ENCODE measurements around the gene PDZRN4.

Gene PDZRN4

GRCh38 chr12:41459111-41459905 lies 271.2 kb downstream of the PDZRN4 start:
- no peak for DNase-seq (ENCODE audit: low read depth)

DNA sequence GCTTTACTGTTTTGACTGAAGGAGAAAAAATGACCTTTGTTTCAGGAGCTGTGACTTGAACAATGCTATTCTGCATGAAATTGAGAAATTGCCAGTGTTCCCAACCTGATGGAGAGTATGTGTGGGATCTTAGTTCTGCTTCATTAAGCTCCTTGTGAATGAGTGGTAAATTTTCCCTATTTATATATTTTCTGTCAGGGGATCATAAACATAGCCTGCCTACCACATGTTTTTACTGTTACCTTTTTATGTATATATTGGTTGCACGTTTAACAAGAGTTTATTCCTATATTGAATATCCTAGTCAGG lies 271.7 kb downstream of the PDZRN4 start:
- DNase-seq (ENCODE audit: low read depth) = no peak

- no peak for DNase-seq (ENCODE audit: low read depth)
Measured at GRCh38 chr12:41460906-41461305, 272.8 kb downstream of the PDZRN4 start.

GRCh38 chr12:41462312-41462711 lies 274.2 kb downstream of the PDZRN4 start:
- no peak for DNase-seq (ENCODE audit: low read depth)

- DNase-seq (ENCODE audit: low read depth) = no peak
Measured at GRCh38 chr12:41465526-41465925, 277.4 kb downstream of the PDZRN4 start.

DNA sequence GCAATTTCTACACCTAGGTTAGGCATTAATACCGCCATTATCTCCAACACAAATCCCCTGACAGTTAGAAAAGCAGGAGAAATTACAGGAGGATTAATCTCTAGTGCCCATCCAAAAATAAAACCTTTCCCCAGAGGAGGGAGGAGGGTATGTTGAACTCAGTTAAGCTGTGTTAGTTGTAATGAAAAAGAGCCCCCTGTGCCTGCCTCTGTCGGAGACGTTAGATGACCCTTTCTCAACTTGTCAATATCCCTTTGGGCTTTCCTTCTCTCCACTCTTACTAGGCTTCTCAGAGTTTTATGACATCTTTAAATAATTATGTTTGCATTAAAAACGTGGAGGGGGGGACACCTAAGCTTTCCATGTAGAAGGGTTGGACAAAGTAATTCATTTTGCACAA lies 278.2 kb downstream of the PDZRN4 start:
- DNase-seq (ENCODE audit: low read depth) = no peak

DNA sequence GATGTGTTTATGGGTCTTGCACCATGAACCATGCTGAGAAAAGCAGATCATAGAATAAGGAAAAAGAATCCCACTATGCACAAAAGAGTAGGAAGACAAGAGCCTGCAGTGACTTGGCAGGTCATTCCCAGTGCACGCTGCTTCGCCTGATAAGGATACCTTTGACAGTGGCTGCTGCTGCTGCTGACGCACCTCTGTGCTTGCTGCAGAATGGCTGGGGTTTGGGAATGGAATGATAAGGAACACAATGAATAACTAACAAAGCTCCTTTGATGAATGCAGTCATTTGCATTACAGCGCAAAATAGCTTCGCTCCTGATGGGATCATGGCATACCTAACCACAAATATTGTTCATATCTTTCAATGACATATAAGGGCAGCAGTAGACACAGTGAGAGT lies 278.7 kb downstream of the PDZRN4 start:
- no peak for DNase-seq (ENCODE audit: low read depth)

DNA sequence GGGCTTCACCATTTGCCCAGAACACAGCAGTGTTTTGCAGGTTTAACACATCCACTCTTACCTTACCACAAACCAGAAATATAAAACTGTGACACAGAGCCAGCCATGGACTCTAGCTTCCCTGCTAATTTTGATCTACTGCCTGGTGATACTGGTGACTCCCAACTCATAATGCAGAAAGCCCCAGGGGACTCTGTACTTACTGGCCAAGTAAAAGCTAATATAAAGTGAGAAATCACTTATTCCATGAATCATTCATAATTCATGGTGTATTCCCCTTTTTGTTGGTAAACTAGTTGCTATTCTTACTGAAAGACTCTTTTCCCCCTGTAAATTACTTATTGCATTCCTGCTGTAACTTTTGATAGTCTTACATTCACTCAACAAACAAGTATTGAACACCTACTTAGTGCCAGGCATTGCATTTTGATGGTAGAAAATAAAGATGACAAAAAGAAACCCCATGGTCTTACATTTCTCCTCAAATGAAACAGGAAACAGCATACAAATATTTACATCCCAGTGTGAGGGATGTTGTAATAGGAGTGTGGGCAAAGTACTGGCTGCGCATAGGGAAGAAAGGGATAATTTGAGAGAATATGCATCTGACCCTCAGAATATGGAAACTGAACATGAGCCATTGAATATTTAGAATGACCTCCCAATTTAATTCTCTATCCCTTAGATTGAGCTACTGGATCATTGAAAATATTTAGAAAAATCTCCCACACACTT lies 279.6 kb downstream of the PDZRN4 start:
- no peak for DNase-seq (ENCODE audit: low read depth)

- no peak for DNase-seq (ENCODE audit: low read depth)
Measured at GRCh38 chr12:41468341-41468740, 280.2 kb downstream of the PDZRN4 start.

DNA sequence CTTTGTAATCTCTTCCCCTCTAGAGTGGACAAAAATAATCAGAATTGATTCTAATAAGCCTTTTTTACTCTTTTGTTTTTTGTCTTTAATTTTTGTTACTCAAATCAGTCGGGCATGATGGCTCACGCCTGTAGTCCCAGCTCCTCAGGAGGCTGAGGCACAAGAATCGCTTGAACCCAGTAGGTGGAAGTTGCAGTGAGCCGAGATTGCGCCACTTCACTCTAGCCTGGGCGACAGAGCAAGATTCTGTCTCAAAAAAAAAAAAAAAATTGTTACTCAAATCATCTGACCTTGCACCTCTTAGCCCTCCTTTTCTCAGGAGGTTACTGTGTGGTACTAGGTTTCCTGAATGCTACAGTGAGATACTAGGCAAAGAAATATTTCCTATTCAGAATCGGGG lies 280.6 kb downstream of the PDZRN4 start:
- no peak for DNase-seq (ENCODE audit: low read depth)

DNA sequence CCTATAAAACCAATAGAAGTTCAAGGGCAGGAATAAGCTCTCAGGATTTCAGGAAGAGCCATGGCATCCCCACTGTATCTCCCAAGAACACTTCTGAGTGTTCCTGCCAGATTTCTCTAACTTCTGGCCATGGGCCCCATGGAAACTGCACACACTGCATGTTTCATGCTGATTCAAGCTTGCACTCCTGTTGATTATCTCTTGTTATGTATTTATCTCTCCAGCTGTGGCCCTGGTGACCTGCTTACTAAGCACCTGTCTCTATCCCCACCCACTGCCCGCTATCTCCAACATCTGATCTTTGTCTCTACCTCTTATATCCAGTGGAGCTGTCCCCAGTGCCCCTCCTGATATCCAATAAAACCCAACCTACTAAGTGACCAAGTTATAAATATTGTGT lies 285.3 kb downstream of the PDZRN4 start:
- no peak for DNase-seq (ENCODE audit: low read depth)

DNA sequence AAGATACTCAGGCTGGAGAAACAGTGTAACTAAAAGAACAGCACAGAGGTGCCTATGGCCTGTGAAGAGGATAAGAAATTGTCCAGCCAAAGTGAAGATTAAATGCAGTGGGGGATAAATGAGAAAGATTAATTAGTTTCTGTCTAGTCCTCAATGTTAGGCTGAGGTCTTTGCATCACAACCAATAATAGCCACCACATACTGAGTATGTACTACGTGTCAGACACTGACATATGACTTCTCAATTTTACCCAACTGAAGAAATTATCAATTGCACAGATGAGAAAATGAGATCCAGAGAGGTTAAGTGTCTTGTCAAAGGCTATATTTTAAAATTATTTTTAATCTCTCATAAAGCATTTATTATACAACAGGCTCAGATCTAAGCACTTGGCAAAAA lies 285.9 kb downstream of the PDZRN4 start:
- no peak for DNase-seq (ENCODE audit: low read depth)

GRCh38 chr12:41476499-41477439 lies 288.6 kb downstream of the PDZRN4 start:
- no peak for DNase-seq (ENCODE audit: low read depth)

DNA sequence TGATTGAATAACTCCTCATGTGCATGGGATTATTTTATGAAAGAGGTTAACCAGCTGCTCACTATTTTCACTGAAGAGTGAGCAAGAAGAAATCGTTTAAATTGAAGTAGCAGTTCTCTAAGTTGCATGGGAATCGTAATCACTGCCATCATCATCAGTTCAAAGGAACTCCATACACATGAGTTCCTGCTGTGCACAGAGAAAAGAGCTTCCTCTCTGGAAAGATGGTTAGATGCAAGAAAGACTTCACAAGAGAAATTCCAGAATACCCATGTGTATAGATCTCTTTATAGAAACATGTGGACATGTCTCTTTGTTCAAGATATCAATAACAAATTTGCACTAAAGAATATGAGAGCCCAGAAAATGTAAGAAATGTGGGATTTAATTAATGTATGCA lies 291.3 kb downstream of the PDZRN4 start:
- DNase-seq (ENCODE audit: low read depth) = no peak

DNA sequence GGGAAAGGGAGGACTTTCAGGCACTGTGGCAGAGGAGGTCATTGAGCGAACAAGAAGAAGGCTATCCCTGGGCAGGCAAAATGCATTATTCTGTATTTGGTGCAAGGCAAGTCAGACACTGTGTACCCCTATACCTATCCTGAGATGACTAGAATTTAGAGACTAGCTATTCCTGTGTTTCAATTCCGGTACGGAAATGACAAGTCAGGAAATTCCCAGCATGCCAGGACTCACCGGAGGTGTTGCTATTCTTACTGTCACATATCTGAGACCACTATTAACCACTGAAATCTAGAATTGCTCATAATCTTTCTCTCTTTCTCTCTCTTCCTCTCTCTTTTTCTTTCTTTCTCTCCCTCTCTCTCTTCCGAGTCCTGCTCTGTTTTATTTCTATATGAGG lies 297.1 kb downstream of the PDZRN4 start:
- no peak for DNase-seq (ENCODE audit: low read depth)

DNA sequence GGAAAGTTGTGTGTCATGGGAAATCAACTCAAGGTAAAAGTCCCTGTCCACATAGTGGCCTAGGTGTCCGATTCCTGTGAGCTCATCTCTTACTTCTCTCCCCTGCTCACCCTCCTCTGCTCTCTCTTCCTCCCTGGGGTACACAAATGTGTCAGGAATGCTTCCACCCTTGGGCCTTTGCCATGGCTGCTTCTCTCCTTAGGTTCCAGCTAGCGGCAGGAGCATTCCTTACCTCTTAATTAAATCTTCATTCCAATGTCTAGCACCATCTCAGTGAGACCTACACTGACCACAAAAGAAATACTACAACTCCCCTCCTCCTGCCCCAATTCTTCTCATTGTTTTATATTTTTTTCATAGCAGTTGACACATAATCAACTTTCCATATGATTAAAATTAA lies 298.6 kb downstream of the PDZRN4 start:
- no peak for DNase-seq (ENCODE audit: low read depth)

DNA sequence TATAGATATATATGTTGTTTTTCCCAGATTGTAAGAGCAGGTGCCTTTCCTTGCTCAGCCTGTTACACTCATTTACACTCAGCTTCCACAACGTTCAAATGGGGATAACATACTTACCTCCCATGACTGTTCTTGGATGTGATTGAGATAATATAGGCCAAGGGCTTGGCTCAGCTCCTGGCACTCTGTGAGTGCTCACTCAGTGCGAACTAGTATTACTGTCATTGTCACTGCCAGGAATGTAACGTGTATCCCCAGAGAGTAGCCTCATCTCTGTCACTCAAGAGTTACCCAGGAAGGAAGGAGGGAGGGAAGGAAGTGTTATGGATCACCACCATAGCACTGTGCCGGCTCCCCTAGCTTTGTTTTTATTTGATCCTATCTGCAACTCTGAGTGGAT lies 307.9 kb downstream of the PDZRN4 start:
- no peak for DNase-seq (ENCODE audit: low read depth)

DNA sequence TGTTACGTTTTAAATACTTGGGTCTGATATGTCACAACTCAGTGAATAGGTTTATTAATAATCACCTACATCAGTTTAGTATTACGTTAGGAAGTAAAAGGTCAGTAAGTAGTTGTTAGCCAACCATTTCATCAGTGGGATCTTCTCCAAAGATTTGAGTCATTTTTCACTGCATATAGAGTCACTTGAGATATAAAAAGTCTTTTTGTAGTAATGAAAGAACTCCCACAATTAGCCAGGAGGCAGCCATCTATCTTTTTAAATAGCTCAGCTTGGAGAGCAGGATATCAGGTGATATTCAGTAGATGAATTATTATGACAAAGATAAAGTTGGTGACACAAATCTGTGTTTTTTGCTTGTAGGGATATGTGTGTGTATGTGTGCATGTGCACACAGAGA lies 309.3 kb downstream of the PDZRN4 start:
- DNase-seq (ENCODE audit: low read depth) = no peak

DNA sequence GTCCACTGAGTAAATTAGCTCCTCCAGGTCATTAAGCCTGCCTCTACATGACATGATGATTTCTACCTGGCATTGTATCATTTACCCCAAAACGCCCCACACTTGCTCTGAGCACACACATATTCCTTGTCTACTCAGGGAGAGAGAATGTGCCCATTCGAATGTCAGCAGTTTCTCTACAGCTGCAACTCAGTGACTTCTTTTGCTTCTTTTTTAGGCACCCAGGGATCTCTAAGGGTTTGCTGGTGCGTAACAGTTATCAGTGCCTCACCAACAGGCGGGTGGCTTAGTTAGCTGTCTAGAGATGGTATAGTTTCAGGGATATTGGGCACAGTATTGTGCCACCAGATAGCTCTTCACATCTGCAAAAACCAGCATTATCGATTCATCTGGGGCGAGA lies 316.9 kb downstream of the PDZRN4 start:
- DNase-seq (ENCODE audit: low read depth) = no peak

DNA sequence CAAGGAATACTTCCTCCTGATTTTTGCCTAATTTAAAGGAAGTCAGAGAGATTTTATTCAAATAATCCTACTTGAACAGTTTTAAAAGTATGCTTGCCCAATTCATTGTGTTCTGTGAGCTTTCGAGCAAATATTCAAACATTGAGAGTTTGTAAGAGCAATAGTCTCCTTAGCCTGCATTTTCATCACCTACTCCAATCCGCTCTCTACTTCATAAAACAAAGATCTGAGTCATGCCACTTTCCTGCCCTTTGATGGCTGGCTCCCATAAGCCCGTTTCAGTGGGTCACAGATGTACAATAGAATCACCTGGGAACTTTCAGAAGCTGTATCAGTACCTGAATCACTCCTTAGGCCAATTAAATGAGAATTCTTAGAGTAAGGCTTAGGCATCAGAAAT lies 319.2 kb downstream of the PDZRN4 start:
- no peak for DNase-seq (ENCODE audit: low read depth)

GRCh38 chr12:41509271-41510055 lies 321.3 kb downstream of the PDZRN4 start:
- no peak for DNase-seq (ENCODE audit: low read depth)

DNA sequence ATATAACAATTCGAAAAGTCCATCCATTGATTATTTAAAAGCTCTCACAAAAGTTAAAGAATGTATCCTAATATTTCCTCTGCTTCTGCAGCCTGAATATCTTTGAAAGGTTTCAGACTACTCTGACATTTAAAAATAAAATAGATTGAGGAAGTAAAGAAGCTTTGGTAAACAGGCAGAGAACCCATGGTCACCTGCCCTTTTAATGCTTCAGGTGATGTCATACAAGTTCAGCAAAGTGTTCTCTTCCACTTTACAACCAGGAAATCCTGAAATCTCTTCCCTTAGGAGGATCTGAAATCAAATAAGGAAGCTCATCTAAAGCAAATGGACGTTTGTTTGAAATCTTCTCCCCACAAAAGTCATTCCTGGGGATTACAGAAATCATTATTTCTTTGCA lies 322.4 kb downstream of the PDZRN4 start:
- no peak for DNase-seq (ENCODE audit: low read depth)
